Erythroblast (primary cell): ENCODE data around the gene ELANE.

Source experiments
- DNase-seq, 2 experiments: peaks; one replicate each; lab custom pipeline; 2025; lab: John Stamatoyannopoulos, UW
- GATA1 ChIP-seq: IDR thresholded peaks from 2 replicates; pipeline ENCODE4 v1.6.1; 2011; ENCODE audit warnings: low read depth, mild to moderate bottlenecking, control low read depth, low read length, moderate library complexity
- POLR2A ChIP-seq: IDR thresholded peaks from 2 replicates; pipeline ENCODE4 v1.6.1; 2011; ENCODE audit warnings: mild to moderate bottlenecking, low read length

Gene ELANE

GRCh38 chr19:892243-892893 is 40.3 kb downstream of the ELANE start:
- DNase-seq, result peak; percentile 67 to 78
- no peak for TF ChIP-seq GATA1
- no peak for TF ChIP-seq POLR2A

DNA sequence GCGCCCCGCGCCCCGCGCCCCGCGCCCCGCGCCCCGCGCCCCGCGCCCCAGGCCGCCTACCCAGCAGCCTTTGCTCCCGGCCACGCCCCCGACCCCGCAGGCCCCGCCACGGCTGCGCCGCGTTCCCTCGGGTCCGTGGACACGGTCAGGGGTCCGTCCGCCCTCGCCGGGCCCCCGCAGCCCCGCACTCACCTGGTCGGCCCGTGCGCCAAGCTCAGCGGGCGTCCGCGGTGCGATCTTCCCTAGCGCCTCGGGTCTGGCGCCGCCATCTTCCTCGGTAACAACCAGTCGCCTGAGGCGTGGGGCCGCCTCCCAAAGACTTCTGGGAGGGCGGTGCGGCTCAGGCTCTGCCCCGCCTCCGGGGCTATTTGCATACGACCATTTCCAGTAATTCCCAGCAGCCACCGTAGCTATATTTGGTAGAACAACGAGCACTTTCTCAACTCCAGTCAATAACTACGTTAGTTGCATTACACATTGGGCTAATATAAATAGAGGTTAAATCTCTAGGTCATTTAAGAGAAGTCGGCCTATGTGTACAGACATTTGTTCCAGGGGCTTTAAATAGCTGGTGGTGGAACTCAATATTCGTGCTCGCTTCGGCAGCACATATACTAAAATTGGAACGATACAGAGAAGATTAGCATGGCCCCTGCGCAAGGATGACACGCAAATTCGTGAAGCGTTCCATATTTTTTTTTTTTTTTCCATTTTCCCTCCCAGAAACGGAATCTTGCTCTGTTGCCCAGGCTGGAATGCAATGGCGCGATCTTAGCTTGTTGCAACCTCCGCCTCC is 41.0 kb downstream of the ELANE start, which contains the start of the genes MED16 and RNU6-9:
Gene MED16 (minus strand): TSS at position 294 of the 796 bp plus-strand sequence. CDS start 2,056 bp downstream, outside the sequence.
Gene RNU6-9 (plus strand): TSS at position 591 of the 796 bp plus-strand sequence.
- TF ChIP-seq GATA1, result no peak
- TF ChIP-seq POLR2A, result peak; percentile 69

GRCh38 chr19:896434-896833 is 44.3 kb downstream of the ELANE start:
- no peak for DNase-seq
- TF ChIP-seq GATA1, result no peak
- TF ChIP-seq POLR2A, result no peak

More for the DNA sequence above, 41.0 kb downstream of the ELANE start, which contains the start of the genes MED16 and RNU6-9:
- DNase-seq, result peak; percentile 95 to 97

- no peak for DNase-seq
- TF ChIP-seq POLR2A, result no peak
- TF ChIP-seq GATA1, result no peak
These were observed 44.9 kb downstream of the ELANE start for GRCh38 chr19:896999-897398.

GRCh38 chr19:897442-898039 is 45.4 kb downstream of the ELANE start:
- no peak for DNase-seq
- TF ChIP-seq GATA1, result no peak
- no peak for TF ChIP-seq POLR2A

- TF ChIP-seq GATA1, result no peak
- TF ChIP-seq POLR2A, result no peak
- no peak for DNase-seq
These were observed 46.6 kb downstream of the ELANE start for GRCh38 chr19:898663-899062.

- no peak for TF ChIP-seq GATA1
- TF ChIP-seq POLR2A, result no peak
- DNase-seq, result no peak
These were observed 47.4 kb downstream of the ELANE start for GRCh38 chr19:899336-900042.

GRCh38 chr19:900043-900301 is 47.9 kb downstream of the ELANE start:
- DNase-seq, result no peak
- no peak for TF ChIP-seq GATA1
- no peak for TF ChIP-seq POLR2A

GRCh38 chr19:900302-901111 is 48.4 kb downstream of the ELANE start:
- no peak for TF ChIP-seq POLR2A
- TF ChIP-seq GATA1, result no peak
- DNase-seq, result peak; percentile 48 to 63

GRCh38 chr19:901216-902092 is 49.4 kb downstream of the ELANE start:
- no peak for DNase-seq
- TF ChIP-seq POLR2A (no peak), GATA1 (no peak)

DNA sequence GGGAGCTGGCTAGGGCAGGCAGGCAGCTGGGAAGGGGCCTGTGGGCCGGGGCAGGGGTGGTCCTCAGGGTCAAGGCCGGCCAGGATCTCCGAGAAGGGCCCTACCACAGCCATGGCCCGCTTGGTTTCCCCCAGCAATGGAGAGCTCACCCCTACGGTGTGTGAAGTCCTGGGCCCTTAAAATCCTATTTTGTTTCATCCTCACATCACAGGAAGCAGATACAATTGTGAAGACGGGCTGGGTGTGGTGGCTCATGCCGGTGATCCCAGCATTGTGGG is 49.9 kb downstream of the ELANE start:
- DNase-seq, result no peak
- TF ChIP-seq POLR2A (no peak), GATA1 (no peak)
